NCI-H82 treated with DMSO at 0.1 percent for 48 hours (cell line): ENCODE measurements around the gene KITLG.
"Not testable (repeated sequence)": the region's sequence is repeated elsewhere in the genome, so short reads cannot be mapped to it uniquely, and the experiment has no call there.

Experiments
- DNase-seq: peaks from one replicate; lab custom pipeline; 2025; ENCODE audit not compliant: unreplicated experiment; lab: John Stamatoyannopoulos, UW

Gene KITLG

GRCh38 chr12:88577537-88577936 is 2.7 kb downstream of the KITLG start:
- DNase-seq = no peak

GRCh38 chr12:88576866-88577265 is 3.4 kb downstream of the KITLG start:
- DNase-seq = no peak

GRCh38 chr12:88575361-88575970 is 4.8 kb downstream of the KITLG start:
- no peak for DNase-seq

- DNase-seq = no peak
Measured at GRCh38 chr12:88574278-88574677, 6.0 kb downstream of the KITLG start.

- no peak for DNase-seq
Measured at GRCh38 chr12:88573583-88573982, 6.7 kb downstream of the KITLG start.

GRCh38 chr12:88572781-88573549 is 7.3 kb downstream of the KITLG start:
- no peak for DNase-seq

GRCh38 chr12:88571543-88571942 is 8.7 kb downstream of the KITLG start:
- DNase-seq = no peak

- DNase-seq = no peak
Measured at GRCh38 chr12:88570103-88570502, 10.2 kb downstream of the KITLG start.

- no peak for DNase-seq
Measured at GRCh38 chr12:88566430-88566829, 13.8 kb downstream of the KITLG start.

- DNase-seq = no peak
Measured at GRCh38 chr12:88562846-88563582, 17.3 kb downstream of the KITLG start.

- peak; percentile 23 for DNase-seq
Measured at GRCh38 chr12:88562151-88562550, 18.1 kb downstream of the KITLG start.

GRCh38 chr12:88559772-88560171 is 20.5 kb downstream of the KITLG start:
- no peak for DNase-seq

- DNase-seq = no peak
Measured at GRCh38 chr12:88559199-88559598, 21.1 kb downstream of the KITLG start.

- DNase-seq = no peak
Measured at GRCh38 chr12:88558340-88558867, 21.9 kb downstream of the KITLG start.

GRCh38 chr12:88556213-88556774 is 24.0 kb downstream of the KITLG start:
- peak; percentile 57 for DNase-seq

- DNase-seq = peak; percentile 87
Measured at GRCh38 chr12:88553941-88554658, 26.2 kb downstream of the KITLG start.

GRCh38 chr12:88552610-88553079 is 27.6 kb downstream of the KITLG start:
- no peak for DNase-seq

GRCh38 chr12:88549929-88550328 is 30.3 kb downstream of the KITLG start:
- no peak for DNase-seq

GRCh38 chr12:88547949-88548348 is 32.3 kb downstream of the KITLG start:
- not testable (repeated sequence) for DNase-seq

- no peak for DNase-seq
Measured at GRCh38 chr12:88546853-88547252, 33.4 kb downstream of the KITLG start.

GRCh38 chr12:88546226-88546625 is 34.0 kb downstream of the KITLG start:
- DNase-seq = peak; percentile 24
